Natural killer cell (primary cell): ENCODE data around the gene NUP214. TPM values are rescaled to one million over a fixed set of nuclear protein-coding genes. Genes with fewer than 3 reads are reported as not detected.

Source experiments
- ATAC-seq, 3 donors: fragments of 150-1000 bp in 2 of 3; fragments of 200-7000 bp in 1 of 3; cut with Tn5 transposase; 1 replicate in 1 of 3; 2 replicates in 2 of 3; pipeline ENCODE4 v1.10.0; 2021; ENCODE audit warnings: mild to moderate bottlenecking in 2 of 3, moderate library complexity in 2 of 3
- DNase-seq, 2 donors: peaks; one replicate each; pipeline versions ENCODE4 v3.0.0 to v3.0.0-alpha.2; 2013 to 2021; ENCODE audit warnings: mixed read lengths in 1 of 2
- H3K27ac ChIP-seq: one replicate; pipeline ENCODE4 v1.5.1; 2013; ENCODE audit warnings: mild to moderate bottlenecking, low read length
- H3K27me3 ChIP-seq: one replicate; pipeline ENCODE4 v1.6.1; 2013; ENCODE audit warnings: low read length; ENCODE audit not compliant: control insufficient read depth, insufficient read depth
- H3K36me3 ChIP-seq: one replicate; pipeline ENCODE4 v1.6.1; 2013; ENCODE audit warnings: low read length; ENCODE audit not compliant: control insufficient read depth, insufficient read depth
- H3K4me1 ChIP-seq: one replicate; pipeline ENCODE4 v1.6.1; 2013; ENCODE audit warnings: low read length; ENCODE audit not compliant: control insufficient read depth, insufficient read depth
- H3K4me3 ChIP-seq: one replicate; pipeline ENCODE4 v1.5.1; 2013; ENCODE audit warnings: low read length
- H3K9me3 ChIP-seq: one replicate; pipeline ENCODE4 v1.6.1; 2013; ENCODE audit warnings: low read length; ENCODE audit not compliant: control insufficient read depth, insufficient read depth
- H3K27ac Mint-ChIP-seq, 2 donors: one replicate each; pipeline ENCODE4 v1.8.0; 2022; ENCODE audit warnings: mild to moderate bottlenecking in 2 of 2, mixed read lengths in 2 of 2, moderate library complexity in 1 of 2
- H3K27me3 Mint-ChIP-seq, 2 donors: one replicate each; pipeline ENCODE4 v1.8.0; 2022; ENCODE audit warnings: low read depth in 2 of 2, mixed read lengths in 2 of 2
- H3K36me3 Mint-ChIP-seq: one replicate; pipeline ENCODE4 v1.8.0; 2022; ENCODE audit warnings: mixed read lengths
- H3K4me1 Mint-ChIP-seq, 2 donors: one replicate each; pipeline ENCODE4 v1.8.0; 2022; ENCODE audit warnings: mixed read lengths in 2 of 2
- H3K4me3 Mint-ChIP-seq: one replicate; pipeline ENCODE4 v1.8.0; 2022; ENCODE audit warnings: mild to moderate bottlenecking, moderate library complexity, mixed read lengths
- H3K9me3 Mint-ChIP-seq, 2 donors: one replicate each; pipeline ENCODE4 v1.8.0; 2022; ENCODE audit warnings: mixed read lengths in 2 of 2
- WGBS: methylation state at CpG from one replicate; pipeline ENCODE4 v1.1.7; 2013; ENCODE audit warnings: missing lambda C conversion rate; ENCODE audit not compliant: insufficient coverage; 5-methylcytosine and 5-hydroxymethylcytosine counted together
- intact Hi-C: fragments of 100-400 bp; cut with micrococcal nuclease; formaldehyde crosslinking; loops from one replicate; pipeline ENCODE4 v1.14.2; 2022
- total RNA-seq, 4 donors: library from RNA; stranded (reverse); fragments of 120-200 nt in 1 of 4; gene quantifications; one replicate each; pipeline versions ENCODE4 v1.2.3 to v1.2.4, GENCODE V29; 2013 to 2022
- TF ChIP-seq, protein P1 (sequence below): fragments of 200-600 bp; IDR thresholded peaks from one replicate; pipeline ENCODE4 v1.8.0; 2022; ENCODE audit warnings: antibody characterized with exemption

Gene NUP214
- total RNA-seq, 3 donors from 2014 or later (not counting 1 experiment from before 2014, with no cell fraction given) = 125 to 133 (median 132) TPM

DNA sequence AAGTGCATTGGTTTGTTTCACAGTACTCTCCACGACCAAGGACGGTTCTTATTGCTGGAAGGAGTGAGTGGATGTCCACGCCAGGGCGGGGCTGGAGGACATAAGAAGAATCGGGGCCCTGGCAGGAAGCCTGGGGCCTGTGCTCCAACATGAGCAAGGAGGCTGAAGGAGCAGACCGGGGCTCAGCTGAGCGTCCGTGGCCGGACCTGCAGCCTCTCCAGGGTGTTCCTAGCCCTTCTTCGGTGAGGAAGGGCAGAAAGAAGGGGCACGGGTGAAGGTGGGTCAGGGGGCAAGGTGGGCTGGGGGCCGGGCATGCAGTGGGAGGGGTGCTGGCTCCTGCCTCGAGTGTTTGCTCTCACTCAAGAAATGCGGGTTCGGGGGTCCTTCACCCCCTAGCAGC, 132.8 kb downstream of the NUP214 start:
- peaks cover 34 to 49% of the 10 kb centered on the region in 2 donors for H3K4me1 Mint-ChIP-seq
- peaks cover 55% of the 10 kb centered on the region for H3K36me3 ChIP-seq
- H3K9me3 Mint-ChIP-seq = no peaks in the 10 kb centered on the region
- H3K36me3 Mint-ChIP-seq = peaks cover 8% of the 10 kb centered on the region
- H3K27me3 ChIP-seq = no peaks in the 10 kb centered on the region
- DNase-seq = no peak
- no peaks in the 10 kb centered on the region for H3K27me3 Mint-ChIP-seq
- peak overlapping the region; percentile 95 to 99 for H3K27ac Mint-ChIP-seq
- ATAC-seq = no peak
- H3K4me3 ChIP-seq = no peak overlapping the region
- peak overlapping the region; percentile 92 for H3K27ac ChIP-seq
- H3K4me3 Mint-ChIP-seq = peak overlapping the region; percentile 35
- intact Hi-C loops = loop anchor here (10.0 kb wide), 2 partner anchors 477 to 1887 kb away; no protein-coding TSS in a partner anchor
- no peaks in the 10 kb centered on the region for H3K9me3 ChIP-seq
- TF ChIP-seq, protein P1, sequence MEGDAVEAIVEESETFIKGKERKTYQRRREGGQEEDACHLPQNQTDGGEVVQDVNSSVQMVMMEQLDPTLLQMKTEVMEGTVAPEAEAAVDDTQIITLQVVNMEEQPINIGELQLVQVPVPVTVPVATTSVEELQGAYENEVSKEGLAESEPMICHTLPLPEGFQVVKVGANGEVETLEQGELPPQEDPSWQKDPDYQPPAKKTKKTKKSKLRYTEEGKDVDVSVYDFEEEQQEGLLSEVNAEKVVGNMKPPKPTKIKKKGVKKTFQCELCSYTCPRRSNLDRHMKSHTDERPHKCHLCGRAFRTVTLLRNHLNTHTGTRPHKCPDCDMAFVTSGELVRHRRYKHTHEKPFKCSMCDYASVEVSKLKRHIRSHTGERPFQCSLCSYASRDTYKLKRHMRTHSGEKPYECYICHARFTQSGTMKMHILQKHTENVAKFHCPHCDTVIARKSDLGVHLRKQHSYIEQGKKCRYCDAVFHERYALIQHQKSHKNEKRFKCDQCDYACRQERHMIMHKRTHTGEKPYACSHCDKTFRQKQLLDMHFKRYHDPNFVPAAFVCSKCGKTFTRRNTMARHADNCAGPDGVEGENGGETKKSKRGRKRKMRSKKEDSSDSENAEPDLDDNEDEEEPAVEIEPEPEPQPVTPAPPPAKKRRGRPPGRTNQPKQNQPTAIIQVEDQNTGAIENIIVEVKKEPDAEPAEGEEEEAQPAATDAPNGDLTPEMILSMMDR = no peak
- 88% methylated on average over 14 of the region's 15 CpGs for WGBS
- peaks cover 76% of the 10 kb centered on the region for H3K4me1 ChIP-seq

- H3K4me3 Mint-ChIP-seq = no peak overlapping the region
- H3K9me3 Mint-ChIP-seq = no peaks in the 10 kb centered on the region
- TF ChIP-seq, protein P1 = no peak
- DNase-seq (no peak), ATAC-seq (no peak)
- H3K27me3 Mint-ChIP-seq = no peaks in the 10 kb centered on the region
- intact Hi-C loops = loop anchor here (10.0 kb wide), 2 partner anchors 476 to 1886 kb away; no protein-coding TSS in a partner anchor
- Histone ChIP-seq H3K4me1 (peaks cover 75% of the 10 kb centered on the region), H3K27me3 (no peaks in the 10 kb centered on the region), H3K27ac (no peak overlapping the region), H3K36me3 (peaks cover 58% of the 10 kb centered on the region), H3K4me3 (no peak overlapping the region), H3K9me3 (no peaks in the 10 kb centered on the region)
- 88% methylated on average over 25 of the region's 25 CpGs for WGBS
- H3K4me1 Mint-ChIP-seq = peaks cover 35 to 49% of the 10 kb centered on the region in 2 donors
- H3K36me3 Mint-ChIP-seq = peaks cover 8% of the 10 kb centered on the region
- H3K27ac Mint-ChIP-seq = peak overlapping the region; percentile 64 to 99
Observed at GRCh38 chr9:131258698-131259431, 133.5 kb downstream of the NUP214 start.

DNA sequence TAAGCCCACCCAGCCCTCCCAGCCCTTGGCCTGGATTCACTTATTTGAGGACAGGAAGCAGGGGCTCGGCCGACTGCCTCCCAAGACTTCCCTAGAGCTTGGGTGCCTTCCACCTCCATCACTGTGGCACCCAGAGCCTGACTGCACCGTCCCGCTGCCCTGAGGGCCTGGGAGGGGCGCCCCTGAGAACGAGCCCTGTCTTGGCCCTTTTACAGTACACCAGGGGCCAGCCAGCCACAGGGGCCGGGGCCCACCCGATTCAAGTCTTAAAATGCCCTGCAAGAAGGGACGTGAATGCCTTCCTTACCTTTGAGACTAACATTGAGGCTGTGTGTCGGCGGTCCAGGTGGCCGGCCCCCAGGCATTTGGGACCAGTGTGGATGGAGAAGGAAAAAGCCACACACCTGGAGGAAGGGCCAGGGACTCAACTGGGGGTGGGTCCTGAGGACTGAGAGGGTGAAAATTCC, 134.1 kb downstream of the NUP214 start:
- Histone ChIP-seq H3K4me1 (peaks cover 75% of the 10 kb centered on the region), H3K4me3 (no peak overlapping the region), H3K9me3 (no peaks in the 10 kb centered on the region), H3K27ac (no peak overlapping the region), H3K36me3 (peaks cover 64% of the 10 kb centered on the region), H3K27me3 (no peaks in the 10 kb centered on the region)
- H3K27me3 Mint-ChIP-seq = no peaks in the 10 kb centered on the region
- DNase-seq (no peak), ATAC-seq (no peak)
- TF ChIP-seq, protein P1 = no peak
- H3K4me3 Mint-ChIP-seq = no peak overlapping the region
- peaks cover 38 to 51% of the 10 kb centered on the region in 2 donors for H3K4me1 Mint-ChIP-seq
- H3K36me3 Mint-ChIP-seq = peaks cover 8% of the 10 kb centered on the region
- peak overlapping the region; percentile 33 to 64 for H3K27ac Mint-ChIP-seq
- H3K9me3 Mint-ChIP-seq = no peaks in the 10 kb centered on the region
- intact Hi-C loops = loop anchor here (10.0 kb wide), 2 partner anchors 475 to 1885 kb away; no protein-coding TSS in a partner anchor
- 95% methylated on average over 12 of the region's 12 CpGs for WGBS
